Occipital lobe (tissue), 2 donors: ENCODE measurements around the gene AMHR2. TPM values are rescaled to one million over a fixed set of nuclear protein-coding genes. Genes with fewer than 3 reads are reported as not detected.

ENCODE experiments used
- DNase-seq: peaks from one replicate; lab custom pipeline; 2025; lab: John Stamatoyannopoulos, UW
- total RNA-seq: library from RNA; depleted of rRNA; stranded (reverse); fragments of >200 nt; gene quantifications from one replicate; pipeline ENCODE4 v1.2.3, GENCODE V29; 2014

The AMHR2 gene
- total RNA-seq, 1 donor from 2014 or later: not detected

- no peak for DNase-seq
These were observed 55.7 kb downstream of the AMHR2 start for GRCh38 chr12:53479331-53479730.

GRCh38 chr12:53480491-53481442 lies 57.1 kb downstream of the AMHR2 start:
- DNase-seq: no peak

Other genes starting within 250 kb of the AMHR2 start
- gene ZNF740, start 243.1 kb upstream of the AMHR2 start, total RNA-seq: 19.7 TPM
- gene CSAD, start 242.9 kb upstream of the AMHR2 start, total RNA-seq: 26.0 TPM
- not detected for gene ITGB7, start 216.6 kb upstream of the AMHR2 start, total RNA-seq
- gene RARG, start 191.6 kb upstream of the AMHR2 start, total RNA-seq: 7.6 TPM
- gene ESPL1, start 155.6 kb upstream of the AMHR2 start, total RNA-seq: 1.7 TPM
- 423 TPM for gene PFDN5, start 128.3 kb upstream of the AMHR2 start, total RNA-seq
- gene MYG1, start 124.2 kb upstream of the AMHR2 start, total RNA-seq: 39.5 TPM
- 28.9 TPM for gene AAAS, start 102.2 kb upstream of the AMHR2 start, total RNA-seq
- gene SP7, start 87.5 kb upstream of the AMHR2 start, total RNA-seq: not detected
- 14.8 TPM for gene SP1, start 43.7 kb upstream of the AMHR2 start, total RNA-seq
- gene PRR13, start 17.9 kb downstream of the AMHR2 start, total RNA-seq: 5.9 TPM
- gene PCBP2, start 28.2 kb downstream of the AMHR2 start, total RNA-seq: 181 TPM
- 30.9 TPM for gene MAP3K12, start 75.6 kb downstream of the AMHR2 start, total RNA-seq
- gene TARBP2, start 77.4 kb downstream of the AMHR2 start, total RNA-seq: 28.1 TPM
- gene NPFF, start 83.6 kb downstream of the AMHR2 start, total RNA-seq: not detected
- 8.0 TPM for gene ATF7, start 202.5 kb downstream of the AMHR2 start, total RNA-seq